GM18520 (cell line): Measurements from ENCODE around the gene FBN2.
A peak's percentile ranks its signal among the peaks of the same experiment; 100 is the strongest.

Experiments
- ATAC-seq: cut with Tn5 transposase; IDR thresholded peaks from one replicate; pipeline ENCODE4 v1.9.1; 2021; ENCODE audit not compliant: unreplicated experiment

FBN2 gene

DNA sequence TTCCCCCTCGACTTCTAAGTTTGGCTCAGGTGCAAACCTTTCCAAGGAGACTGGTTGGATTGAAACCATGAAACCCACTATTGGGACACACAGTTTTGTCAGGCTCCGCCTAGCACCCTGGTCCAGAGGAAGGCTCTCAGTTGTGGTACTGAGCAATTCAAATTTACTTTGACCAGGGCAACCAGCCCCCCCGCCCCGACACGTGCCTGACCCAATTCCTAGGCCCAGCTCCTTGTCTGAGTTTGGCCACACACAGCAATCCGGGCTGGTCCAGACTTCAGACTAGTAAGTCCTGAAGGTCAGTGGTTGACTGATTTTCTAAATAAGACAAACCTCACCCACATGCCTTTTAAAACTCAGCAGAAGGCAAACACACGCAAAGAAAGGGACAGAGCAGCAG is 321.8 kb downstream of the FBN2 start:
- ATAC-seq, result no peak

DNA sequence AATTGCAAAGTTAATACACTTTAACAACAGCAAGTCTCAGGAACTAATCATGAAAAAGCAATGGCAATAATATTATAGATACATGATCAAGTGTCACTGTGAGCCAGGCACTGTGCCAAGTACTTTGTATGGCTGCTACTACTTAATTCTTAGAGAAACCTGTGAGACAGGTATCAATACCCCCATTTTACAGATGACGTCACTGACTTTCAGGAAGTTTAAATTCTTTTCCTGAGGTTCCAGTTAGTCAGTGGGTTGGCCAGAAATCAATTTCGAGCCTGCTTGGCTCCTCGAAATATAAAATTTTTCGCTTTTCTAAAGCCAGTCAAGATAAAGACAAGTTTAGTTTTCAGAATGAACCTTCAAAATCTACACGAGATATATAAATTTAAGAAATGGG is 324.2 kb downstream of the FBN2 start:
- ATAC-seq, result no peak

DNA sequence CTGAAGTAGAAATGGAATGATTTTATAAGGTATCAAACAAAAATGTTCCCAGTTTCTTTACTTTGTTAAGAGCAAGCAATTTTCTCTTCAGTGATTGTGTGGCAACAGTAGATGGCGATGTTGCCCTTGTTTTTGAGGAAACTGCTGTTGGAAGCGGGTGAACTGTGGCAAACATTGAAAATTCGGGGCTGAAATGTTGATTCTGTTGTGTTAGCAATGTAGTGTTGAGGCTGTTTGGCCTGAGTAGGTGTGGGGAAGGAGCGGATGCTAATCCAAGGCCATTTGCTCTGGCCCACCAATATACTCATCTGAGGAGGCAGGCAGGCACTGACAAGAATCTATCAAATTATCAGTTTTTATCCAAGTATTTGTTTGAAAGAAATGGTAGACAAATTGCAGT is 324.7 kb downstream of the FBN2 start:
- ATAC-seq, result peak; percentile 65

DNA sequence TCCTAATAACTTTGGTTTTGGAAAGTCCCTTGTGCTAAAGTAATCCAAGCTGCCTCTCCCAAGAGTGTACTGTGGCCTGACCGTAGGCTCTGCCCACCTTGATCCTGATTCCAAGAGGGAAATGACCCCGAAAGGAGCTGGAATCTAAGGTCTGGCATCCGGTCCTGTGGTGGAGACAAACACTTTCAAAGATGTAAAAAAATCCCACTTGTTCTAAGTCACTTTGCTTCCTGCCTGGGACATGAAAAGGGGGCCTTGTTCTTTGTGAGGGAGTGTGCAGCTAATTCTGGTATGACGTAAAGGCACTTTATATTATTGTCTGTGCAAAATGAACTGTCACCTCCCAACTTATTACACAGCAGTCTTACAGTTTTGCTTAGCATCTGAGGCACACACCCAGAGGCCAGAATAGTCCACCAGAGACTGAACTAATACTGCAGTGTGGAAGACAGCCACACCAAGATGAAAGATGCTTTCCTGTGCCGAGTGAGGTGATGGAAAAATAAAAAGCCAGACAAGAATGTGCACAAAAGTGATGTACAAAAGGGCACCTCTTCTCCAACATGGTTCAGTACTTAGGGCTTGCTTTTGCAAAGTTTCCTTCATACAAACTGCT is 325.7 kb downstream of the FBN2 start:
- no peak for ATAC-seq

DNA sequence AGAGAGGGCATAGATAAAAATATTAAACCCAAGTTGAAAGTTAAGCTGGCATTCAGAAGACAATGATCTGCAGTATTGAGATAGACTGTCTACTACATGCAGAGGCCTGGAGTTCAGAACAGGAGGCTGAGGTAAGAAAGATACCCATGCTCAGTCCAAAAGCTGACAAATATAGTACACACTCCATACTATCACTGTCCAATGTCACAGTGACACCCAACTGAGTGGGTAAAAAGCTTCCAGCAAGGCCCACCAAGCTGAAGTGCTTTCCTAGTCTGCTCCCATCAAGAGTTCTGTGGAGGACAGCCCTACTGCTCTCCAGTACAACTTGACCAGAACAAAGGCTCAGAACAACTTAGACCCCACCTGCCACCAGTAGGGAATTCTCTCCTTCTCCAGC is 329.6 kb downstream of the FBN2 start:
- ATAC-seq, result no peak
